Spleen (tissue), 11 donors: ENCODE data around the gene MORF4L1. TPM values are rescaled to one million over a fixed set of nuclear protein-coding genes. Genes with fewer than 3 reads are reported as not detected.

Source experiments
- DNase-seq: peaks from one replicate; pipeline ENCODE4 v3.0.0-alpha.2; 2020
- H3K27ac ChIP-seq, 8 donors: fragments of 200-600 bp; sonication (generic) in 7 of 8; 1 replicate in 4 of 8; 2 replicates in 4 of 8; pipeline versions ENCODE4 v1.5.0 to v1.8.0; 2016 to 2021; ENCODE audit warnings: inconsistent platforms in 4 of 8, mild to moderate bottlenecking in 4 of 8, moderate library complexity in 1 of 8
- H3K27me3 ChIP-seq, 7 donors: fragments of 200-600 bp; sonication (generic) in 6 of 7; replicated peaks in 1 of 7; 1 replicate in 4 of 7; 2 replicates in 3 of 7; pipeline versions ENCODE4 v1.5.0 to v1.8.0; 2016 to 2021; ENCODE audit warnings: inconsistent platforms in 3 of 7, mild to moderate bottlenecking in 1 of 7
- H3K36me3 ChIP-seq, 6 donors: fragments of 200-600 bp; sonication (generic) in 5 of 6; 1 replicate in 4 of 6; 2 replicates in 2 of 6; pipeline versions ENCODE4 v1.5.0 to v1.8.0; 2016 to 2021; ENCODE audit warnings: inconsistent platforms in 2 of 6
- H3K4me1 ChIP-seq, 6 donors: fragments of 200-600 bp; sonication (generic) in 5 of 6; 1 replicate in 3 of 6; 2 replicates in 3 of 6; pipeline versions ENCODE4 v1.5.0 to v1.8.0; 2016 to 2021; ENCODE audit warnings: inconsistent platforms in 3 of 6
- H3K4me3 ChIP-seq, 8 donors: fragments of 200-600 bp; sonication (generic) in 7 of 8; 1 replicate in 4 of 8; 2 replicates in 4 of 8; pipeline versions ENCODE4 v1.5.0 to v1.8.0; 2016 to 2021; ENCODE audit warnings: inconsistent platforms in 4 of 8, mild to moderate bottlenecking in 4 of 8, moderate library complexity in 2 of 8
- H3K9me3 ChIP-seq, 8 donors: fragments of 200-600 bp; sonication (generic) in 7 of 8; 1 replicate in 4 of 8; 2 replicates in 4 of 8; pipeline versions ENCODE4 v1.5.0 to v1.8.0; 2016 to 2021; ENCODE audit warnings: inconsistent platforms in 4 of 8
- POLR2A ChIP-seq, 3 donors: fragments of 450-650 bp; IDR thresholded peaks; one replicate each; pipeline ENCODE4 v1.5.1; 2017; ENCODE audit warnings: antibody characterized with exemption in 3 of 3, mild to moderate bottlenecking in 1 of 3
- POLR2AphosphoS5 ChIP-seq, 3 donors: sonication (generic); formaldehyde crosslinking; IDR thresholded peaks; one replicate each; pipeline ENCODE4 v1.5.1; 2017; ENCODE audit warnings: antibody characterized with exemption in 3 of 3
- WGBS, 5 donors: extraction: QIAGEN DNeasy Blood & Tissue Kit in 3 of 5; methylation state at CpG; one replicate each; pipeline versions ENCODE4 v1.1.5 to v1.1.7; 2013 to 2018; 5-methylcytosine and 5-hydroxymethylcytosine counted together
- intact Hi-C: fragments of 100-400 bp; cut with DNase I; formaldehyde crosslinking; loops from one replicate; pipeline ENCODE4 v1.15.0; 2023; ENCODE audit warnings: low total_unique reads
- polyA plus RNA-seq, 3 donors: library from polyadenylated mRNA; stranded (reverse); fragments of 200-250 nt; gene quantifications; one replicate each; pipeline ENCODE4 v1.2.1, GENCODE V29; 2013
- total RNA-seq, 7 donors: library from RNA; depleted of rRNA in 3 of 7; stranded (reverse); fragments of >200 nt in 3 of 7; fragmentation: NEBNext Ultra II Directional in 4 of 7; extraction: Animal tissue kit (Norgen Biotek cat#: 25700) in 4 of 7; gene quantifications; one replicate each; pipeline versions ENCODE4 v1.1.0 to v1.2.1, GENCODE V29; 2016 to 2021
- TF ChIP-seq, protein P1 (sequence below), 11 experiments: fragments of 200-600 bp in 7 of 11; fragments of 450-650 bp in 4 of 11; sonication (generic) in 4 of 11; IDR thresholded peaks in 8 of 11; conservative IDR thresholded peaks in 3 of 11; 1 replicate in 7 of 11; 2 replicates in 4 of 11; pipeline versions ENCODE4 v1.4.0 to v1.8.0; 2016 to 2021; ENCODE audit warnings: antibody characterized with exemption in 11 of 11, inconsistent platforms in 4 of 11, mild to moderate bottlenecking in 1 of 11
- donor health status: healthy with polysubstance abuse.
- donor health status: DM: no; HTN: no; CAD: no; lungs with moderate emphysema.
- donor health status: DM: no; HTN: no; CAD: no.
- donor health status: Bipolar disorder and iron deficiency.
- donor health status: healthy.
- donor health status: DM: no; HTN: no; CAD: no.
- donor health status: DM: yes; HTN: yes; CAD: no.

Gene MORF4L1
- total and polyA plus RNA-seq, 10 donors: 105 to 271 (median 213) TPM

DNA sequence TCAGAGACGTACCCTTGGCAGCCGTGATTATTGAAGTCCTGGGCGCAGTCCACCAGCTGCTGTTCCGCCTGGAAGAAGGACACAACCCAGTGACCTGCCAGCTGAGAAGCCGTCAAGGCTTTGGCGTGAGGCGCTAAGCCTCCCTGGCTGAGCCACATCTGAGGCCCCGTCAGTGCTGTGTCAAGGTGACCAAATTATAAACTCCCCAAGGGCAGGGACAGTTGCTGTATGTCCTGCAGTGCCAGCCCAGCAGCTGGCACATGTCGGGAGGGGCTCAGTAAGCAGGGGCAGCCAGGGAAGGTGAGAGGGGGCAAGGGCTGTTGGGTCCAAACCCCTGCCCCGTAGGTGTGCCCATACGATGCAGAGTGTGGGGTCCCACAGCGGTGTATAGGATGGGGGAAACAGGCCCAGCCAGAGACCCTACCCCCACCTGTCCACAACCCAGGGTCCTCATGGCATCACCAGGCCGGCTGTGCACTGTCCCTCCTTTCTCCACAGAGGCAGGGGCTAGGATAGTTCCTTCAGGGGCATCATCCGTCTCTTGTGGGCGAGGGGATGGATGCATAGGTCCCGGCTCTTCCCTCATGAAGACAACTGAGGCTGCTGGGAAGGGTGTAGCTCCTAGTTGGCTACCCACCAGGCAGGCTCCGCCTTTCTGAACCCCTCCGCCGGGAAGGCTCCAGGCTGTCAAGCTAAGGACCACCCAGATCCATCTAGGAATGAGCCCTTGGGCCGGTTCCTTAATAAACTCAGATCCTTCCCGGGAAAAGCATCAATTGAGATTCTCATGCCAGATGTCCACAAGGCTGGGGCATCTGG is 59.0 kb downstream of the MORF4L1 start:
- intact Hi-C loops: no loop called here
- no peak overlapping the region for H3K4me3 ChIP-seq
- 77 to 95% (median 90%) methylated on average over 17 to 21 of the region's 21 CpGs for WGBS, 5 donors
- TF ChIP-seq POLR2A (IDR thresholded peaks at IDR 0.05) (no peak), POLR2AphosphoS5 (IDR thresholded peaks at IDR 0.05) (peak in 1 of 3 donors; percentile 58)
- no peaks in the 10 kb centered on the region for H3K27me3 ChIP-seq
- peaks cover 0 to 42% (median 20%) of the 10 kb centered on the region in 6 donors for H3K4me1 ChIP-seq
- no peaks in the 10 kb centered on the region for H3K9me3 ChIP-seq
- peaks cover 0 to 96% (median 48%) of the 10 kb centered on the region in 6 donors for H3K36me3 ChIP-seq
- H3K27ac ChIP-seq: no peak overlapping the region
- DNase-seq: peak; percentile 67

DNA sequence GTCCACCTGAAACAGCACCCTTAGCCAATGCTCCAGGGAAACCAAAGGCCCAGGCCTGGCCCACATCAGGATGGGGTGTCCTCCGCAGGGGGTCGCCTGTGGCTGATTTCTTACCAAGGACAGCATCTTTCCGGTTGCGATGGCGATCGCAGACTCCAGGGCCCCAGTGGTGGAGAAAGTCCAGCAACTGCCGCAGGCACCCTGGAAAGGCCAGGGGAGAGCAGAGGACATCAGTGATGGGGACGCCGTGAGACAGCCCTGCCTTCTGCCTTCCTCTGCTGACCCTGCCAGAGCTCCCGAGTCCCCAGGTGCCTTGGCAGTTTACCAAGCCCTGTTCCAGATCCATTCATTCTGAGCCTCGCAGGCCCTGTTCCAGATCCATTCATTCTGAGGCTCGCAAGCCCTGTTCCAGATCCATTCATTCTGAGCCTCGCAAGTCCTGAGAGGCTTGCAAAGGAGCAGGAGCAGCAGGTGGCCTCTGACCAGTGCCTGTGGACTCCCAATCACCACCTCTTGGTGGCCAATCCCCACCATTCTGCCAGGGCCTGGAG is 59.6 kb downstream of the MORF4L1 start:
- intact Hi-C loops: no loop called here
- Histone ChIP-seq H3K36me3 (peaks cover 0 to 96% (median 45%) of the 10 kb centered on the region in 6 donors), H3K9me3 (no peaks in the 10 kb centered on the region), H3K27ac (no peak overlapping the region), H3K27me3 (no peaks in the 10 kb centered on the region), H3K4me3 (no peak overlapping the region), H3K4me1 (peaks cover 0 to 43% (median 26%) of the 10 kb centered on the region in 6 donors)
- peak; percentile 63 for DNase-seq
- WGBS, 5 donors: 80 to 95% (median 93%) methylated on average over 13 of the region's 13 CpGs
- TF ChIP-seq POLR2AphosphoS5 (IDR thresholded peaks at IDR 0.05) (peak in 1 of 3 donors; percentile 59), POLR2A (IDR thresholded peaks at IDR 0.05) (no peak)
- TF ChIP-seq, protein P1, sequence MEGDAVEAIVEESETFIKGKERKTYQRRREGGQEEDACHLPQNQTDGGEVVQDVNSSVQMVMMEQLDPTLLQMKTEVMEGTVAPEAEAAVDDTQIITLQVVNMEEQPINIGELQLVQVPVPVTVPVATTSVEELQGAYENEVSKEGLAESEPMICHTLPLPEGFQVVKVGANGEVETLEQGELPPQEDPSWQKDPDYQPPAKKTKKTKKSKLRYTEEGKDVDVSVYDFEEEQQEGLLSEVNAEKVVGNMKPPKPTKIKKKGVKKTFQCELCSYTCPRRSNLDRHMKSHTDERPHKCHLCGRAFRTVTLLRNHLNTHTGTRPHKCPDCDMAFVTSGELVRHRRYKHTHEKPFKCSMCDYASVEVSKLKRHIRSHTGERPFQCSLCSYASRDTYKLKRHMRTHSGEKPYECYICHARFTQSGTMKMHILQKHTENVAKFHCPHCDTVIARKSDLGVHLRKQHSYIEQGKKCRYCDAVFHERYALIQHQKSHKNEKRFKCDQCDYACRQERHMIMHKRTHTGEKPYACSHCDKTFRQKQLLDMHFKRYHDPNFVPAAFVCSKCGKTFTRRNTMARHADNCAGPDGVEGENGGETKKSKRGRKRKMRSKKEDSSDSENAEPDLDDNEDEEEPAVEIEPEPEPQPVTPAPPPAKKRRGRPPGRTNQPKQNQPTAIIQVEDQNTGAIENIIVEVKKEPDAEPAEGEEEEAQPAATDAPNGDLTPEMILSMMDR (IDR thresholded peaks at IDR 0.05 in 8 of 11, conservative IDR thresholded peaks at IDR 0.05 in 3 of 11): no peak

DNA sequence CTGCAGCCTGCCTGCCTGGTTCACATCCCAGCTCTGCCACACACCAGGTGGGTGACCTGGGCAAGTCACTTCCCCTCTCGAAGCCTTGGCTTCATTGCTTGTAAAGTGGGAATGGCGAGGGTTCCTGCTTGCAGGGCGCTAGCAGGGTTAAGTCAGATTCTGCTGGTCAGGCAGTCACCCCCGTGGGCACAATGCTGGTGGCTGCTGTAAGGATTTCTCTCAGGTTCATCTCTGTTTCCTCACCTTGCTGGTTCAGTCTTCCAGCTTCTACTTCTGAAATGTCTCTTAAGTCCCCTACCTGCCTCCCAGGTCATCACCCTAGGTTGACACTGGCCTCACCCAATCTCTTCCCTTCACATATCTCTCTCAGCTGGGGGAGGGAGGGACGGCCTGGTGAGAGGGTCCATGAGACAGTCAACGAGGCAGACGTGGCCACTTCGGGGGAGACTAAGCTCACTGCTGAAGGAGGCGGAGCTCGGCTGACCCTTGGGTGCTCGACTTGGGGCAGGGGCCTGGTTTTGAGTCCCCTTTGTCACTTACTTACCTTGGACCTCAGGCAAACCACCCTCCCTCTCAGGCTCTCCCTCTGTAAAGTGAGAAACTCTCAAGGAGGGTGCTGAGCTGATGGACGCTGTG is 60.6 kb downstream of the MORF4L1 start:
- TF ChIP-seq, protein P1 (IDR thresholded peaks at IDR 0.05 in 8 of 11, conservative IDR thresholded peaks at IDR 0.05 in 3 of 11): no peak
- peak in 2 of 3 donors; percentile 12 to 37 for TF ChIP-seq POLR2AphosphoS5 (IDR thresholded peaks at IDR 0.05)
- TF ChIP-seq POLR2A (IDR thresholded peaks at IDR 0.05): no peak
- Histone ChIP-seq H3K9me3 (no peaks in the 10 kb centered on the region), H3K27me3 (no peaks in the 10 kb centered on the region), H3K36me3 (peaks cover 0 to 89% (median 40%) of the 10 kb centered on the region in 6 donors), H3K4me3 (no peak overlapping the region), H3K4me1 (peaks cover 7 to 47% (median 34%) of the 10 kb centered on the region in 6 donors), H3K27ac (no peak overlapping the region)
- peak; percentile 62 for DNase-seq
- intact Hi-C loops: no loop called here
- 77 to 90% (median 87%) methylated on average over 10 to 12 of the region's 12 CpGs for WGBS, 5 donors

DNA sequence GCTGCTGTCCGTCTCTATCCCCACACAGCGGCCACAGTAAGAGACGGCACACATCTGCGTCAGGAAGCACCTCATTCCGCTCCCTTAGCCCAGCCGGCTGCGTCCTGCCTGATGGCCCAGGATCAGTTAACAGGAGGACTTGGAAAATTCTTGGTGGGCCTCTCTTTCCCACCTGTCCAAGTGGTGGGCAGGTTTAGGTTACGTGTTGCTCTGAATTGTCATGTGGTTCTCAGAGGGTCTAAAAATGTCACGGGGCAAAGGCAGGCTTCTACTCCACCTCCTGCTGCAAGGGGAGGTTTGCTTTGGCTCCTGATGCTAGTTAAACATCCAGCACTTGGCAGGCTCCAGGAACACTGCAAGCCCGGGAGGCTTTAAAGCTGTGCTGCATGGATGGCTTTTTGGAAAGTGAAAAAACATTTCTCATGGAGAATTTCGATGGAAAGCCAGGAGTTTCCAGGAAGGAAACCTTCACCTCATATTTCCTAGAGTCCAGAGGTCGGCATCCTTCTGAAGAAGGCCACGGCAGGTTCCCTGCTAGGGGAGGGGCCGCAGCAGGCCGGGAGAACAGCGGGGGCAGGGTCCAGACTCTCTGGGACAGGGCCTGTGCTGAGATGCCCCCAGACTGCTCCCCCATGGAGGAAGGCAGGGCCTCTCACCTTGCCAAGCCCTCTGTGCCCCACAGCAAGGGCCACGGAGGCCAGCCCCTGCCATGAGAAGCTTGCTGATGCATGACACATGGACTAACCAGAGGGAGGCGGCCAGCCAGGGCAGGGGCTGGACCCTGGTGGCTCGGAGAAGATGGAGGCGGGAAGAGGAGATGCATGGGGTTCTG is 61.3 kb downstream of the MORF4L1 start:
- no peak overlapping the region for H3K4me3 ChIP-seq
- DNase-seq: peak; percentile 75
- peak overlapping the region in 2 of 8 donors; percentile 1 to 4 for H3K27ac ChIP-seq
- intact Hi-C loops: no loop called here
- no peaks in the 10 kb centered on the region for H3K27me3 ChIP-seq
- H3K36me3 ChIP-seq: peaks cover 0 to 82% (median 37%) of the 10 kb centered on the region in 6 donors
- peaks cover 7 to 54% (median 42%) of the 10 kb centered on the region in 6 donors for H3K4me1 ChIP-seq
- no peaks in the 10 kb centered on the region for H3K9me3 ChIP-seq
- TF ChIP-seq POLR2AphosphoS5 (IDR thresholded peaks at IDR 0.05) (peak; percentile 37 to 68 (median 40)), POLR2A (IDR thresholded peaks at IDR 0.05) (no peak)
- TF ChIP-seq, protein P1 (IDR thresholded peaks at IDR 0.05 in 8 of 11, conservative IDR thresholded peaks at IDR 0.05 in 3 of 11): no peak
- 76 to 83% (median 82%) methylated on average over 18 to 20 of the region's 20 CpGs for WGBS, 5 donors
